GM19397 (cell line): ENCODE measurements around the gene S100A10.

Experiments used
- ATAC-seq: cut with Tn5 transposase; IDR thresholded peaks from one replicate; pipeline ENCODE4 v1.9.1; 2021; ENCODE audit warnings: mild to moderate bottlenecking, moderate library complexity; ENCODE audit not compliant: unreplicated experiment

S100A10 gene

DNA sequence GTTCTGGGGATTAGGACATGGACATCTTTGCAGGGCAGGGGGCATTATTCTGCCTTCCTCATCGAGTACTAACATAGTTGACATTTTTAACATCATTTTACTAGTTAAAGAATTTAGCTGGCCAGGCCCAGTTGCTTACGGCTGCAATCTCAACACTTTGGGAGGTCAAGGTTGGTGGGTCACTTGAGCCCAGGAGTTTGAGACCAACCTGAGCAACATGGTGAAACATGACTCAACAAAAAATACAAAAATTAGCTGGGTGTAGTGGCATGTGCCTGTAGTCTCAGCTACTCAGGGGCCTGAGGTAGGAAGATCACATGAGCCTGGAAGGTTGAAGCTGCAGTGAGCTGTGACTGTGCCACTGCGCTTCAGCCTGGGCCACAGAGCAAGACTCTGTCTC, 54.5 kb downstream of the S100A10 start:
- ATAC-seq, result no peak

GRCh38 chr1:151936653-151937052, 57.0 kb downstream of the S100A10 start:
- ATAC-seq, result no peak

DNA sequence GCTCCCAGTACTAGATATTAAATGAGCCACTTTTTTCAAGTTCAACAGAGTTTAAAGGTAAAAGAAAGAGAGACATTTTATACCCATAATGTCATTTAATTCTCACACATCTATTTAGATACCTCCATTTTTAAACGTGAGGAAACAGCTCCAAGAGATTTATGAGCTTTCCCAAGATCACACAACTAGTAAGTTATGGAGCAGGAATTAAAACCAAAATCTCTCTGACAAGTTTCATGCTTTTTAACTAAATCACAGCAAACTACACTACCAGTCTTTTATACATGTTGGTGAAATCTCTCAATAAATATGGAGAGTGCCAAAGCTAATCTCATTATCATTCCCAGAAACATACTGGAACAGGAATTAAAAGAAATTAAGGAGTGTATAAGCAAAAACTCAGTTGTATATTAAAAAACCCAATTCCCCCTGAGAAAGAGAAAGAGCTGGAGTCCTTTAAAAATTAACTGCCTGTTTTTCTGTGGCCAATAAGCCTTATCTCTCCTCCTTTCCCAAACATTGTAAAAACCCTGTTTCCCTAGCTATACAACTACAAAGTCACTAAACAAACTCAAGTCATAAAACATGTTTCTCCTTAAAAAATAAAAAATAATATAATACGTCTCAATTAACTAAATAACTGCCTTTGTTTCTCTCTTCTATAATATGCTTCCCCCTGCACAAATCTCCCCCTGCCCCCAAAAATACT, 57.6 kb downstream of the S100A10 start:
- ATAC-seq, result no peak

- ATAC-seq, result no peak
Observed at GRCh38 chr1:151935154-151935553, 58.5 kb downstream of the S100A10 start.

DNA sequence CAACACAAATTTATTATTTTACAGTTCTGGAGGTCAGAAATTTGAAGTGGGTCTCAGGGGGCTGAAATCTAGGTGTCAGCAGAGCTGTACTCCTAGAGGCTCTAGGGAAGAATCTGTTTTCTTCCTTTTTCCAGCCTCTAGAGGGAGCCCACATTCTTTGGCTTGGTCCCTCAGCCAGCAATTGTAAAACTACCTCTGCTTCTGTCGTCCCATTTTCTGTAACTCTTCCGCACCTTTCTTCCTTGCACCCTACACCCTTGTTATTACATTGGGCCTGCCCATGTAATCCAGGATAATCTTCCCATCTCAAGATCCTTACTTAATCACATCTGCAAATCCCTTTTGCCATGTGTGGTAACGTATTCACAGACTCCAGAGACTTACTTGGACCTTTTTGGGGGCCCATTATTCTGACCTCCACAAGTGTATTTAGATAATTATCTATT, 59.6 kb downstream of the S100A10 start:
- ATAC-seq, result no peak
